Esophagus squamous epithelium (tissue), 4 donors: ENCODE results near the gene VSIG2.

ENCODE experiments used
- POLR2A ChIP-seq, 4 donors: fragments of 450-650 bp; IDR thresholded peaks; one replicate each; pipeline ENCODE4 v1.6.1; 2017; ENCODE audit warnings: antibody characterized with exemption in 4 of 4, mild to moderate bottlenecking in 4 of 4, moderate library complexity in 3 of 4
- TF ChIP-seq, protein P1 (sequence below), 6 experiments: fragments of 450-650 bp in 4 of 6; fragments of 200-600 bp in 2 of 6; sonication (generic) in 2 of 6; IDR thresholded peaks; one replicate each; pipeline ENCODE4 v1.5.1; 2016 to 2019; ENCODE audit warnings: antibody characterized with exemption in 6 of 6, mild to moderate bottlenecking in 4 of 6, moderate library complexity in 4 of 6

DNA sequence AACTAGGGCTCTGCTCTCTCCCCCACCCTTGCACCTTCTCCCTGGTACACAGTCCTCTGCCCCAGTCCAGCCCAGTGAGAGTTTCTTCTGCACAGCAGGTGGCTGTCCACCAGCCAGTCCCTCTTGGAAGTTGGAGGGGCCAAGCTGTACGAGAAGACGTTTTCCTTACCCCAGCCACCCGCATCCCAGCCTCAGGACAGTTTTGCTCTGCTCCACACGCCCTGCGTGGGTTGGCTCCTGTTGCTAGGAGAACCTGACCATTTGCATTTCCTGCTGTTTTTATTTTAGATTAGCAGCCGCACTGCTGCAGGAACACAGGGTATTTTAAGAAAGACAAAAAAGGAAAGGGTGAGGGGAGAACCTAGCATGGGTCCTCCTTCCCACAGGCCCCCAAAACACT, 29.9 kb downstream of the VSIG2 start:
- TF ChIP-seq, protein P1, sequence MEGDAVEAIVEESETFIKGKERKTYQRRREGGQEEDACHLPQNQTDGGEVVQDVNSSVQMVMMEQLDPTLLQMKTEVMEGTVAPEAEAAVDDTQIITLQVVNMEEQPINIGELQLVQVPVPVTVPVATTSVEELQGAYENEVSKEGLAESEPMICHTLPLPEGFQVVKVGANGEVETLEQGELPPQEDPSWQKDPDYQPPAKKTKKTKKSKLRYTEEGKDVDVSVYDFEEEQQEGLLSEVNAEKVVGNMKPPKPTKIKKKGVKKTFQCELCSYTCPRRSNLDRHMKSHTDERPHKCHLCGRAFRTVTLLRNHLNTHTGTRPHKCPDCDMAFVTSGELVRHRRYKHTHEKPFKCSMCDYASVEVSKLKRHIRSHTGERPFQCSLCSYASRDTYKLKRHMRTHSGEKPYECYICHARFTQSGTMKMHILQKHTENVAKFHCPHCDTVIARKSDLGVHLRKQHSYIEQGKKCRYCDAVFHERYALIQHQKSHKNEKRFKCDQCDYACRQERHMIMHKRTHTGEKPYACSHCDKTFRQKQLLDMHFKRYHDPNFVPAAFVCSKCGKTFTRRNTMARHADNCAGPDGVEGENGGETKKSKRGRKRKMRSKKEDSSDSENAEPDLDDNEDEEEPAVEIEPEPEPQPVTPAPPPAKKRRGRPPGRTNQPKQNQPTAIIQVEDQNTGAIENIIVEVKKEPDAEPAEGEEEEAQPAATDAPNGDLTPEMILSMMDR (IDR thresholded peaks at IDR 0.05) = no peak
- TF ChIP-seq POLR2A (IDR thresholded peaks at IDR 0.05) = no peak
